Right lobe of liver (tissue), 6 donors: ENCODE measurements around the gene ETS2. TPM values are rescaled to one million over a fixed set of nuclear protein-coding genes. Genes with fewer than 3 reads are reported as not detected.

Source experiments
- ATAC-seq, 4 donors: fragments of 200-7000 bp; cut with Tn5 transposase; one replicate each; pipeline ENCODE4 v1.9.1; 2020; ENCODE audit warnings: mild to moderate bottlenecking in 4 of 4, moderate library complexity in 4 of 4
- DNase-seq, 3 donors: peaks; one replicate each; pipeline ENCODE4 v3.0.0-alpha.2; 2020
- H3K27ac ChIP-seq, 3 donors: fragments of 200-600 bp; one replicate each; pipeline ENCODE4 v1.8.0; 2022
- H3K27me3 ChIP-seq, 2 donors: fragments of 200-600 bp; one replicate each; pipeline ENCODE4 v1.8.0; 2022
- H3K36me3 ChIP-seq, 4 donors: fragments of 200-600 bp; sonication (generic) in 1 of 4; one replicate each; pipeline versions ENCODE4 v1.5.1 to v1.8.0; 2017 to 2022; ENCODE audit warnings: control low read depth in 1 of 4
- H3K4me1 ChIP-seq, 4 donors: fragments of 200-600 bp; sonication (generic) in 1 of 4; one replicate each; pipeline versions ENCODE4 v1.5.1 to v1.8.0; 2017 to 2022; ENCODE audit warnings: control low read depth in 1 of 4
- H3K4me3 ChIP-seq, 3 donors: fragments of 200-600 bp; one replicate each; pipeline ENCODE4 v1.8.0; 2022
- H3K9me3 ChIP-seq, 4 donors: fragments of 200-600 bp; sonication (generic) in 1 of 4; one replicate each; pipeline versions ENCODE4 v1.5.1 to v1.8.0; 2017 to 2022; ENCODE audit warnings: control low read depth in 1 of 4
- POLR2A ChIP-seq: fragments of 450-650 bp; IDR thresholded peaks from one replicate; pipeline ENCODE4 v1.6.1; 2017; ENCODE audit warnings: antibody characterized with exemption, mild to moderate bottlenecking
- WGBS: methylation state at CpG from one replicate; pipeline ENCODE4 v1.1.6; 2018; ENCODE audit warnings: low coverage, low lambda C conversion rate; ENCODE audit not compliant: insufficient coverage; ENCODE audit errors: missing lambda C conversion rate; 5-methylcytosine and 5-hydroxymethylcytosine counted together
- intact Hi-C, 2 donors: fragments of 100-400 bp; cut with DNase I; formaldehyde crosslinking; loops; one replicate each; pipeline versions ENCODE4 v1.11.2 to v1.14.1; 2022
- total RNA-seq, 6 experiments: library from RNA; depleted of rRNA in 2 of 6; stranded (reverse); fragments of >200 nt in 2 of 6; fragmentation: NEBNext Ultra II Directional in 3 of 6; extraction: Animal tissue kit (Norgen Biotek cat#: 25700) in 3 of 6; gene quantifications; one replicate each; pipeline versions ENCODE4 v1.1.0 to v1.2.4, GENCODE V29; 2016 to 2023
- TF ChIP-seq, protein P1 (sequence below), 4 donors: fragments of 200-600 bp in 3 of 4; fragments of 450-650 bp in 1 of 4; IDR thresholded peaks; one replicate each; pipeline versions ENCODE4 v1.5.1 to v1.8.0; 2016 to 2022; ENCODE audit warnings: antibody characterized with exemption in 4 of 4, mild to moderate bottlenecking in 2 of 4
- donor health status: DM: no; HTN: yes; CAD: no.
- donor health status: DM: no; HTN: no; CAD: no.
- donor health status: DM: no; HTN: no; CAD: no.
- donor health status: DM: no; HTN: yes; CAD: no.
- donor health status: DM: no; HTN: yes; CAD: no.

ETS2 gene
- total RNA-seq, 6 experiments from 2014 or later: 38.3 to 252 (median 129) TPM

DNA sequence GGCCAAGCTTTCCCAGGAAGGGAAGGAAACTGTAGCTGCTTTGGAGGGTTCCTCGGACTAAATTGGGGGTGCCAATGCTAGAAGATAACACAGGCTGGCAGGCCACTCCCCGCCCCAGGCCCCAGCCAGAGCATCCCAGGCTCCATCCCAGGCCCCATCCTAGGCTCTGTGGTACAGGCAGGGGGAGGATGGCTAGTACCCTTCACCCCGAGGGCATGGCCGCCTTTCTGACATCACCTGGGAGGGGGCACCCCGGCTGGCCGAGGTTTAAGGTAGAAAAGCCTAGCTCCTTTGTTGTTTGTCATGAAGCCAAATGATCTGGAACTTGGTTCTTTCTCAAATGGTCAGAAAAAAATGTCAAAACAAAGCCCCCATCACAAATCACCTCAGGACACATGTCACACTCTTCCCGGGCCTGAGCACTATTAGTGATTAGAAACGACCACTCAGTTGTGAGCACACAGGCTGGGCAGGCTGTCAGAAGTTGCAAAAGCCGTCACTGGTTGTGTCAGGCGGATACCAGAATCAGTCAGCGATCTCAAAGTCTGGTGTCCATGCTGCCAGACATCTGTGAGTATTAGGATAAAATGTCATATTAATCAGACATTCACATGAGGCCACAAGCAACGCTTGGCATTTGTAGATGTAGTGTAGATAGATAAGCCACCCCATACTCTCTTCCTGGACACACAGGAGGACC lies 31.0 kb upstream of the ETS2 start:
- Histone ChIP-seq H3K27me3 (no peaks in the 10 kb centered on the region), H3K27ac (no peak overlapping the region), H3K4me1 (no peaks in the 10 kb centered on the region), H3K9me3 (no peaks in the 10 kb centered on the region), H3K4me3 (no peak overlapping the region), H3K36me3 (no peaks in the 10 kb centered on the region)
- WGBS: 71% methylated on average over 8 of the region's 12 CpGs
- TF ChIP-seq, protein P1, sequence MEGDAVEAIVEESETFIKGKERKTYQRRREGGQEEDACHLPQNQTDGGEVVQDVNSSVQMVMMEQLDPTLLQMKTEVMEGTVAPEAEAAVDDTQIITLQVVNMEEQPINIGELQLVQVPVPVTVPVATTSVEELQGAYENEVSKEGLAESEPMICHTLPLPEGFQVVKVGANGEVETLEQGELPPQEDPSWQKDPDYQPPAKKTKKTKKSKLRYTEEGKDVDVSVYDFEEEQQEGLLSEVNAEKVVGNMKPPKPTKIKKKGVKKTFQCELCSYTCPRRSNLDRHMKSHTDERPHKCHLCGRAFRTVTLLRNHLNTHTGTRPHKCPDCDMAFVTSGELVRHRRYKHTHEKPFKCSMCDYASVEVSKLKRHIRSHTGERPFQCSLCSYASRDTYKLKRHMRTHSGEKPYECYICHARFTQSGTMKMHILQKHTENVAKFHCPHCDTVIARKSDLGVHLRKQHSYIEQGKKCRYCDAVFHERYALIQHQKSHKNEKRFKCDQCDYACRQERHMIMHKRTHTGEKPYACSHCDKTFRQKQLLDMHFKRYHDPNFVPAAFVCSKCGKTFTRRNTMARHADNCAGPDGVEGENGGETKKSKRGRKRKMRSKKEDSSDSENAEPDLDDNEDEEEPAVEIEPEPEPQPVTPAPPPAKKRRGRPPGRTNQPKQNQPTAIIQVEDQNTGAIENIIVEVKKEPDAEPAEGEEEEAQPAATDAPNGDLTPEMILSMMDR (IDR thresholded peaks at IDR 0.05): no peak
- TF ChIP-seq POLR2A: no peak
- ATAC-seq (no peak), DNase-seq (no peak)
- intact Hi-C loops: no loop called here

DNA sequence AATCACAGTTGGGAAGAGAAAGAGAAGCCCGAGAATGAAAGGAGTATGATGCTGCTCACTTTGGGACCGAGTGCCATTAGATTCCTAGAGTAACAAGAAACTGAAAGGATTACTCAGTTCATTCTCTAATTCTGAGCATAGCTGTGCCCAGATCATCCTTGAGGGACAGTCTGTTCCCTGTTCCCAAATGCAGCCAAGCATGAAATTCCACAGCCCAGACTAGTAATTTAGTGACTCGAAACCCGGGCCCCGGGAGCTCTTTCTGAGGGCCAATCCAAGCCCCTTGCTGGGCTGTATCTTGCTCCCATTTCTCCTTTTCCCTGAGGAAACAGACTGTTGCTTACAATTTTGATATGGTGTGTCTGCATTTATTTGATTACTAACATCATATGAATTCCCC lies 30.0 kb upstream of the ETS2 start:
- Histone ChIP-seq H3K4me1 (no peaks in the 10 kb centered on the region), H3K9me3 (no peaks in the 10 kb centered on the region), H3K4me3 (no peak overlapping the region), H3K36me3 (no peaks in the 10 kb centered on the region), H3K27ac (no peak overlapping the region), H3K27me3 (no peaks in the 10 kb centered on the region)
- no peak for TF ChIP-seq POLR2A
- TF ChIP-seq, protein P1 (IDR thresholded peaks at IDR 0.05): no peak
- intact Hi-C loops: no loop called here
- DNase-seq (no peak), ATAC-seq (no peak)
- WGBS: 81% methylated on average over 5 of the region's 5 CpGs

DNA sequence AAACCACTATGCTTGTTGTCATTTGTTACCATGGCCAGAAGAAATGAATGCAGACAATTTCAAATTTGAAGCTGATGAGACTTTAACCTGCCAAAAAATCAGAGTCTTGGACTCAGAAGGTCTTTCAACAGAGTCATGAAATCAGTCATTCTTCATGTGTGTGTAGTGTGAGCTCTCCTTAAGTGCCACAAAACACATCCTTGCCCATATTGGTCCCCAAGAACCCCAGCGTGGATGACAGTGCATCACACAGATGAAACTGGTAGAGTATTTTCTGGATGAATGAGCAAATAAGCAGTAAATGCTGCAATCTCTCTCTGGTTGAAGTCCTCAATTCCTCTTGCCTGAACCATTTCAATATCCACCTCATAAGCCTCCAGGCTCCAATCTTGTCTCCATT lies 28.7 kb upstream of the ETS2 start:
- Histone ChIP-seq H3K27me3 (no peaks in the 10 kb centered on the region), H3K4me3 (no peak overlapping the region), H3K27ac (no peak overlapping the region), H3K4me1 (no peaks in the 10 kb centered on the region), H3K9me3 (no peaks in the 10 kb centered on the region), H3K36me3 (no peaks in the 10 kb centered on the region)
- WGBS: no CpG with 5 or more reads among the region's 1 CpG
- TF ChIP-seq POLR2A: no peak
- TF ChIP-seq, protein P1 (IDR thresholded peaks at IDR 0.05): no peak
- ATAC-seq (no peak), DNase-seq (no peak)
- intact Hi-C loops: no loop called here

DNA sequence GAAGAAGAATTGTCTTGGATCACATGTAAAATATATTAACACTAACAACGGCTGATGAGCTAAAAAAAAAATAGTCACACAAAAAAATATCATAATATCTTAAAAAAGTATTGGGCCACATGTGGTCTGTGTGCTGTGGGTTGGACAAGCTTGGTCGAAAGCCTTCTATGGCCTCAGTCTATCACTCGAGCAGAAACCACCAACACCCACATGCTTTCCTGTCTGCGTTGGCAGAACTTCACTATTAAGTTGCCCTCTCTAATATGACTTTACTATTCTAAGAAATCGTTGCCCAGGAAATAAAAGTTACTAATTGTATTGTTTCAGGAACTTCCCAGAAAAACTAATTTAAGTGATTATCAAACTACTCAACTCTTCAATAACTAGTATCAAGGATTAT lies 28.2 kb upstream of the ETS2 start:
- Histone ChIP-seq H3K9me3 (no peaks in the 10 kb centered on the region), H3K27ac (no peak overlapping the region), H3K27me3 (no peaks in the 10 kb centered on the region), H3K36me3 (no peaks in the 10 kb centered on the region), H3K4me1 (no peaks in the 10 kb centered on the region), H3K4me3 (no peak overlapping the region)
- DNase-seq (no peak), ATAC-seq (no peak)
- TF ChIP-seq POLR2A: no peak
- TF ChIP-seq, protein P1 (IDR thresholded peaks at IDR 0.05): no peak
- 36% methylated on average over 5 of the region's 5 CpGs for WGBS
- intact Hi-C loops: no loop called here
